Measurements from ENCODE around the gene HSPA13. TPM values are rescaled to one million over a fixed set of nuclear protein-coding genes. Genes with fewer than 3 reads are reported as not detected.

Gene HSPA13
- total RNA-seq (28.0 and 29.8 TPM in 2 replicates), polyA plus RNA-seq (29.4 and 31.4 TPM in 2 replicates)

- DNase-seq (ENCODE audit: low read depth in 1 of 2, low spot score in 1 of 2): peak; percentile 100
- Histone ChIP-seq H3K36me3 (peaks cover 10% of the 10 kb centered on the region), H3K9me3 (ENCODE audit: low read depth) (no peaks in the 10 kb centered on the region), H3K4me1 (ENCODE audit: low read depth) (peaks cover 20% of the 10 kb centered on the region), H3K4me3 (peak within 1 kb of the TSS; percentile 75), H3K27me3 (no peaks in the 10 kb centered on the region), H3K27ac (peak within 1 kb of the TSS; percentile 94)
- TF ChIP-seq CTCF (IDR thresholded peaks at IDR 0.05; ENCODE audit: low read depth, low read length): no peak
Measured at GRCh38 chr21:14382835-14383595, at the start of gene HSPA13. Gene HSPA13, minus strand, starts transcription at chr21:14383146. Its CDS starts 27 bp downstream, at chr21:14383119.

GRCh38 chr21:14418920-14419319 lies 36.0 kb upstream of the HSPA13 start:
- no peak for TF ChIP-seq CTCF (IDR thresholded peaks at IDR 0.05; ENCODE audit: low read depth, low read length)
- no peak for DNase-seq (ENCODE audit: low read depth in 1 of 2, low spot score in 1 of 2)
- H3K4me1 ChIP-seq (ENCODE audit: low read depth): no peaks in the 10 kb centered on the region
- no peaks in the 10 kb centered on the region for H3K9me3 ChIP-seq (ENCODE audit: low read depth)
- no peak overlapping the region for H3K27ac ChIP-seq
- H3K36me3 ChIP-seq: no peaks in the 10 kb centered on the region
- no peak overlapping the region for H3K4me3 ChIP-seq
- no peaks in the 10 kb centered on the region for H3K27me3 ChIP-seq

GRCh38 chr21:14414932-14415508 lies 32.1 kb upstream of the HSPA13 start:
- Histone ChIP-seq H3K4me1 (ENCODE audit: low read depth) (no peaks in the 10 kb centered on the region), H3K27ac (no peak overlapping the region), H3K27me3 (no peaks in the 10 kb centered on the region), H3K9me3 (ENCODE audit: low read depth) (no peaks in the 10 kb centered on the region), H3K4me3 (no peak overlapping the region), H3K36me3 (no peaks in the 10 kb centered on the region)
- DNase-seq (ENCODE audit: low read depth in 1 of 2, low spot score in 1 of 2): no peak
- TF ChIP-seq CTCF (IDR thresholded peaks at IDR 0.05; ENCODE audit: low read depth, low read length): no peak

GRCh38 chr21:14405962-14406361 lies 23.0 kb upstream of the HSPA13 start:
- H3K4me3 ChIP-seq: no peak overlapping the region
- H3K27ac ChIP-seq: no peak overlapping the region
- no peak for DNase-seq (ENCODE audit: low read depth in 1 of 2, low spot score in 1 of 2)
- no peaks in the 10 kb centered on the region for H3K36me3 ChIP-seq
- no peaks in the 10 kb centered on the region for H3K27me3 ChIP-seq
- H3K4me1 ChIP-seq (ENCODE audit: low read depth): no peaks in the 10 kb centered on the region
- no peaks in the 10 kb centered on the region for H3K9me3 ChIP-seq (ENCODE audit: low read depth)
- TF ChIP-seq CTCF (IDR thresholded peaks at IDR 0.05; ENCODE audit: low read depth, low read length): no peak

- Histone ChIP-seq H3K36me3 (no peaks in the 10 kb centered on the region), H3K4me1 (ENCODE audit: low read depth) (no peaks in the 10 kb centered on the region), H3K27ac (no peak overlapping the region), H3K4me3 (no peak overlapping the region), H3K27me3 (no peaks in the 10 kb centered on the region), H3K9me3 (ENCODE audit: low read depth) (no peaks in the 10 kb centered on the region)
- DNase-seq (ENCODE audit: low read depth in 1 of 2, low spot score in 1 of 2): no peak
- TF ChIP-seq CTCF (IDR thresholded peaks at IDR 0.05; ENCODE audit: low read depth, low read length): no peak
Measured at GRCh38 chr21:14405225-14405624, 22.3 kb upstream of the HSPA13 start.

Data from cardiac muscle cell (in vitro differentiated cells and primary cell).